Measurements from ENCODE around the gene RALGPS1.

- TF ChIP-seq ARID4B (CRISPR knock-in tag; IDR thresholded peaks at IDR 0.05; ENCODE audit: borderline replicate concordance) (no peak), CTCF (IDR thresholded peaks at IDR 0.05) (no peak), USF2 (CRISPR knock-in tag; IDR thresholded peaks at IDR 0.05) (no peak), NR2C2 (CRISPR knock-in tag; IDR thresholded peaks at IDR 0.05) (no peak), ESRRA (CRISPR knock-in tag; IDR thresholded peaks at IDR 0.05; ENCODE audit: borderline replicate concordance) (no peak), ZNF121 (CRISPR knock-in tag; IDR thresholded peaks at IDR 0.05) (no peak), ATF1 (CRISPR knock-in tag; IDR thresholded peaks at IDR 0.05) (no peak), MAX (CRISPR knock-in tag; IDR thresholded peaks at IDR 0.05) (no peak), ZNF263 (CRISPR knock-in tag; IDR thresholded peaks at IDR 0.05; ENCODE audit: low read depth) (no peak), PRRX2 (CRISPR knock-in tag; IDR thresholded peaks at IDR 0.05) (no peak), ETV6 (CRISPR knock-in tag; IDR thresholded peaks at IDR 0.05) (no peak)
Observed at GRCh38 chr9:126880226-126880946, 34.2 kb upstream of the RALGPS1 start.
